ENCODE measurements around the gene PTPRD.

The PTPRD gene

GRCh38 chr9:9963841-9964240 is 649.0 kb downstream of the PTPRD start:
- no peak for TF ChIP-seq EZH2phosphoT487 (IDR thresholded peaks at IDR 0.05; ENCODE audit: borderline replicate concordance)
- TF ChIP-seq CTCF (conservative IDR thresholded peaks at IDR 0.05; ENCODE audit: low read length): no peak
- no peaks in the 10 kb centered on the region for H3K79me2 ChIP-seq (ENCODE audit: insufficient read depth, low read length)
- no peaks in the 10 kb centered on the region for H3K9me3 ChIP-seq (ENCODE audit: insufficient read depth, low read depth, low read length)
- no peak overlapping the region for H3K4me3 ChIP-seq (ENCODE audit: low read length, poor library complexity, severe bottlenecking)
- H3K4me2 ChIP-seq (ENCODE audit: low read depth, low read length, poor library complexity, severe bottlenecking): no peak overlapping the region
- no peaks in the 10 kb centered on the region for H3K27me3 ChIP-seq (ENCODE audit: insufficient read depth, low read length, poor library complexity, severe bottlenecking)
- H3K36me3 ChIP-seq (ENCODE audit: insufficient read depth, low read length): no peaks in the 10 kb centered on the region
- H2AFZ ChIP-seq (ENCODE audit: low read length): no peak overlapping the region
- H3K9me2 ChIP-seq (replicated peaks; ENCODE audit: low read depth, low read length): no peaks in the 10 kb centered on the region
- no peak overlapping the region for H3K9ac ChIP-seq (ENCODE audit: low read depth, low read length, poor library complexity, severe bottlenecking)
- H3K4me1 ChIP-seq (ENCODE audit: insufficient read depth, low read length, poor library complexity, severe bottlenecking): no peaks in the 10 kb centered on the region
- no peaks in the 10 kb centered on the region for H4K20me1 ChIP-seq (ENCODE audit: insufficient read depth, low read length, poor library complexity, severe bottlenecking)
- no peaks in the 10 kb centered on the region for H3F3A ChIP-seq (ENCODE audit: low read depth)

GRCh38 chr9:9961934-9962333 is 650.9 kb downstream of the PTPRD start:
- no peaks in the 10 kb centered on the region for H3F3A ChIP-seq (ENCODE audit: low read depth)
- no peaks in the 10 kb centered on the region for H3K36me3 ChIP-seq (ENCODE audit: insufficient read depth, low read length)
- H3K4me2 ChIP-seq (ENCODE audit: low read depth, low read length, poor library complexity, severe bottlenecking): no peak overlapping the region
- no peaks in the 10 kb centered on the region for H3K9me3 ChIP-seq (ENCODE audit: insufficient read depth, low read depth, low read length)
- H3K9ac ChIP-seq (ENCODE audit: low read depth, low read length, poor library complexity, severe bottlenecking): no peak overlapping the region
- no peaks in the 10 kb centered on the region for H3K9me2 ChIP-seq (replicated peaks; ENCODE audit: low read depth, low read length)
- H3K79me2 ChIP-seq (ENCODE audit: insufficient read depth, low read length): no peaks in the 10 kb centered on the region
- H3K4me1 ChIP-seq (ENCODE audit: insufficient read depth, low read length, poor library complexity, severe bottlenecking): no peaks in the 10 kb centered on the region
- TF ChIP-seq CTCF (conservative IDR thresholded peaks at IDR 0.05; ENCODE audit: low read length): no peak
- TF ChIP-seq EZH2phosphoT487 (IDR thresholded peaks at IDR 0.05; ENCODE audit: borderline replicate concordance): no peak
- no peak overlapping the region for H3K4me3 ChIP-seq (ENCODE audit: low read length, poor library complexity, severe bottlenecking)
- H4K20me1 ChIP-seq (ENCODE audit: insufficient read depth, low read length, poor library complexity, severe bottlenecking): no peaks in the 10 kb centered on the region
- H3K27me3 ChIP-seq (ENCODE audit: insufficient read depth, low read length, poor library complexity, severe bottlenecking): no peaks in the 10 kb centered on the region
- no peak overlapping the region for H2AFZ ChIP-seq (ENCODE audit: low read length)

GRCh38 chr9:9961487-9961886 is 651.3 kb downstream of the PTPRD start:
- Histone ChIP-seq H3K4me3 (ENCODE audit: low read length, poor library complexity, severe bottlenecking) (no peak overlapping the region), H4K20me1 (ENCODE audit: insufficient read depth, low read length, poor library complexity, severe bottlenecking) (no peaks in the 10 kb centered on the region), H3K9me3 (ENCODE audit: insufficient read depth, low read depth, low read length) (no peaks in the 10 kb centered on the region), H3K79me2 (ENCODE audit: insufficient read depth, low read length) (no peaks in the 10 kb centered on the region), H3K27me3 (ENCODE audit: insufficient read depth, low read length, poor library complexity, severe bottlenecking) (no peaks in the 10 kb centered on the region), H3K4me1 (ENCODE audit: insufficient read depth, low read length, poor library complexity, severe bottlenecking) (no peaks in the 10 kb centered on the region), H3K9ac (ENCODE audit: low read depth, low read length, poor library complexity, severe bottlenecking) (no peak overlapping the region), H3K36me3 (ENCODE audit: insufficient read depth, low read length) (no peaks in the 10 kb centered on the region), H2AFZ (ENCODE audit: low read length) (no peak overlapping the region), H3K4me2 (ENCODE audit: low read depth, low read length, poor library complexity, severe bottlenecking) (no peak overlapping the region), H3K9me2 (replicated peaks; ENCODE audit: low read depth, low read length) (no peaks in the 10 kb centered on the region), H3F3A (ENCODE audit: low read depth) (no peaks in the 10 kb centered on the region)
- TF ChIP-seq CTCF (conservative IDR thresholded peaks at IDR 0.05; ENCODE audit: low read length) (no peak), EZH2phosphoT487 (IDR thresholded peaks at IDR 0.05; ENCODE audit: borderline replicate concordance) (no peak)

Measured in Loucy (cell line).